H1 (cell line): ENCODE results near the gene ADAMTS8. TPM values are rescaled to one million over a fixed set of nuclear protein-coding genes. Genes with fewer than 3 reads are reported as not detected.

Source experiments
- CTCF ChIA-PET: fragments of 300-600 bp; sonication (Branson Sonifier 250); formaldehyde crosslinking; loops from one replicate; lab custom pipeline; 2021; ENCODE audit not compliant: partially characterized antibody; lab: Charles Lee
- POLR2A ChIA-PET: fragments of 300-600 bp; sonication (Branson Sonifier 250); formaldehyde crosslinking; loops from one replicate; lab custom pipeline; 2021; ENCODE audit warnings: inconsistent platforms; ENCODE audit not compliant: partially characterized antibody; lab: Charles Lee
- DNase-seq, 2 experiments: peaks; one replicate each; pipeline versions ENCODE4 v3.0.0 to v3.0.0-alpha.2; 2010 to 2022; ENCODE audit warnings: low spot score in 2 of 2, low read depth in 1 of 2, mixed read lengths in 1 of 2
- FAIRE-seq: peaks from 2 replicates; lab custom pipeline; 2011; peaks lifted over from hg19 to GRCh38; lab: Jason Lieb, UNC
- H2AFZ ChIP-seq: 2 replicates; pipeline ENCODE4 v1.8.1; 2012; ENCODE audit warnings: low read length, inconsistent platforms
- H2AK5ac ChIP-seq: 2 replicates; pipeline ENCODE4 v1.6.1; 2013; ENCODE audit warnings: low read depth, low read length
- H2BK120ac ChIP-seq: replicated peaks from 2 replicates; pipeline ENCODE3; 2013; ENCODE audit warnings: low read depth, low read length, inconsistent platforms
- H2BK12ac ChIP-seq: 2 replicates; pipeline ENCODE4 v1.6.1; 2013; ENCODE audit warnings: low read depth, low read length
- H2BK15ac ChIP-seq: 2 replicates; pipeline ENCODE4 v1.6.1; 2013; ENCODE audit warnings: low read length
- H2BK20ac ChIP-seq: 2 replicates; pipeline ENCODE4 v1.6.1; 2013; ENCODE audit warnings: low read length
- H2BK5ac ChIP-seq: 2 replicates; pipeline ENCODE4 v1.6.1; 2013; ENCODE audit warnings: low read depth, low read length
- H3K14ac ChIP-seq: 2 replicates; pipeline ENCODE4 v1.6.1; 2013; ENCODE audit warnings: inconsistent platforms; ENCODE audit not compliant: insufficient read length
- H3K18ac ChIP-seq: 2 replicates; pipeline ENCODE4 v1.6.1; 2013; ENCODE audit warnings: low read length; ENCODE audit errors: extremely low read depth
- H3K23ac ChIP-seq: 2 replicates; pipeline ENCODE4 v1.6.1; 2013; ENCODE audit warnings: inconsistent platforms; ENCODE audit not compliant: insufficient read length
- H3K23me2 ChIP-seq: 2 replicates; pipeline ENCODE4 v1.6.1; 2013; ENCODE audit warnings: low read depth, low read length
- H3K27ac ChIP-seq: 2 replicates; pipeline ENCODE4 v1.6.1; 2011; ENCODE audit warnings: low read depth, low read length, inconsistent platforms
- H3K27me3 ChIP-seq, 4 experiments: replicated peaks in 1 of 4; 1 replicate in 1 of 4; 2 replicates in 3 of 4; pipeline versions ENCODE4 v1.6.1 to v1.8.1; 2011 to 2013; ENCODE audit warnings: low read length in 3 of 4, mild to moderate bottlenecking in 3 of 4, inconsistent platforms in 2 of 4, mixed read lengths in 2 of 4, moderate library complexity in 1 of 4; ENCODE audit not compliant: control insufficient read depth in 3 of 4, insufficient read depth in 3 of 4; ENCODE audit errors: extremely low read depth in 1 of 4
- H3K36me3 ChIP-seq, 4 experiments: 2 replicates each; pipeline versions ENCODE4 v1.6.1 to v1.8.1; 2011 to 2013; ENCODE audit warnings: mild to moderate bottlenecking in 4 of 4, low read length in 3 of 4, moderate library complexity in 2 of 4, control low read depth in 1 of 4, inconsistent platforms in 1 of 4; ENCODE audit not compliant: insufficient read depth in 4 of 4, control insufficient read depth in 2 of 4
- H3K4ac ChIP-seq: replicated peaks from 2 replicates; pipeline ENCODE3; 2013; ENCODE audit warnings: low read length, low read depth, mixed read lengths, inconsistent platforms; ENCODE audit not compliant: insufficient read length
- H3K4me1 ChIP-seq, 4 experiments: replicated peaks in 1 of 4; 1 replicate in 1 of 4; 2 replicates in 3 of 4; pipeline versions ENCODE4 v1.6.1 to v1.8.1; 2011 to 2013; ENCODE audit warnings: low read length in 3 of 4, inconsistent platforms in 2 of 4, mixed read lengths in 1 of 4; ENCODE audit not compliant: insufficient read depth in 4 of 4, control insufficient read depth in 3 of 4
- H3K4me2 ChIP-seq, 2 experiments: 2 replicates each; pipeline versions ENCODE4 v1.6.1 to v1.8.1; 2011 to 2013; ENCODE audit warnings: low read depth in 2 of 2, low read length in 2 of 2, control low read depth in 1 of 2, inconsistent platforms in 1 of 2, mild to moderate bottlenecking in 1 of 2; ENCODE audit not compliant: insufficient read depth in 1 of 2
- H3K4me3 ChIP-seq, 4 experiments: fragments of 200-600, 300-600 bp in 1 of 4; sonication (generic), shearing (Covaris generic), sonication (Bioruptor Twin) in 1 of 4; 2 replicates each; pipeline versions ENCODE4 v1.5.1 to v1.8.1; 2011 to 2016; ENCODE audit warnings: low read length in 4 of 4, low read depth in 3 of 4, control low read depth in 2 of 4, inconsistent platforms in 2 of 4, mild to moderate bottlenecking in 2 of 4, mixed read lengths in 1 of 4, moderate library complexity in 1 of 4; ENCODE audit not compliant: insufficient read depth in 2 of 4; ENCODE audit errors: extremely low read depth in 1 of 4
- H3K56ac ChIP-seq: replicated peaks from 2 replicates; pipeline ENCODE3; 2013; ENCODE audit warnings: low read depth, mild to moderate bottlenecking, mixed read lengths, low read length, inconsistent platforms; ENCODE audit not compliant: insufficient read length
- H3K79me1 ChIP-seq: 2 replicates; pipeline ENCODE4 v1.6.1; 2013; ENCODE audit warnings: low read depth, low read length, control low read depth
- H3K79me2 ChIP-seq, 2 experiments: 2 replicates each; pipeline versions ENCODE4 v1.6.1 to v1.8.1; 2012 to 2013; ENCODE audit warnings: low read length in 2 of 2, mild to moderate bottlenecking in 2 of 2, inconsistent platforms in 1 of 2; ENCODE audit not compliant: insufficient read depth in 2 of 2, control insufficient read depth in 1 of 2
- H3K9ac ChIP-seq, 4 experiments: replicated peaks in 1 of 4; 1 replicate in 1 of 4; 2 replicates in 3 of 4; pipeline versions ENCODE4 v1.6.1 to v1.8.1; 2011 to 2013; ENCODE audit warnings: low read depth in 3 of 4, low read length in 3 of 4, control low read depth in 2 of 4, mild to moderate bottlenecking in 2 of 4, moderate library complexity in 2 of 4, inconsistent platforms in 1 of 4; ENCODE audit errors: extremely low read depth in 1 of 4
- H3K9me3 ChIP-seq, 2 experiments: 2 replicates each; pipeline versions ENCODE4 v1.6.1 to v1.8.1; 2012 to 2013; ENCODE audit warnings: mild to moderate bottlenecking in 2 of 2, moderate library complexity in 2 of 2, control low read depth in 1 of 2, inconsistent platforms in 1 of 2, low read depth in 1 of 2, low read length in 1 of 2, mixed read lengths in 1 of 2; ENCODE audit not compliant: insufficient read depth in 2 of 2
- H4K20me1 ChIP-seq, 2 experiments: replicated peaks in 1 of 2; 2 replicates each; pipeline versions ENCODE3 to v1.8.1; 2011 to 2013; ENCODE audit warnings: inconsistent platforms in 2 of 2, low read length in 2 of 2, mild to moderate bottlenecking in 1 of 2; ENCODE audit not compliant: insufficient read depth in 2 of 2, control insufficient read depth in 1 of 2
- H4K5ac ChIP-seq: 2 replicates; pipeline ENCODE4 v1.6.1; 2013; ENCODE audit warnings: low read length, low read depth, mixed read lengths, inconsistent platforms; ENCODE audit not compliant: insufficient read length
- H4K8ac ChIP-seq: 2 replicates; pipeline ENCODE4 v1.8.0; 2013; ENCODE audit warnings: mild to moderate bottlenecking, moderate library complexity, low read length, inconsistent platforms; ENCODE audit not compliant: insufficient read depth; ENCODE audit errors: extremely low read depth
- H4K91ac ChIP-seq: replicated peaks from 2 replicates; pipeline ENCODE3; 2013; ENCODE audit warnings: low read length, mixed read lengths, inconsistent platforms; ENCODE audit not compliant: insufficient read length
- MAFK ChIP-seq: IDR thresholded peaks from 2 replicates; pipeline ENCODE4 v1.6.1; 2012; ENCODE audit warnings: low read depth, mild to moderate bottlenecking, improper control_type of control experiment, low read length
- WGBS, 2 experiments: shearing (Covaris generic) in 1 of 2; methylation state at CpG; one replicate each; pipeline versions ENCODE4 v1.1.6 to v1.1.7; 2013 to 2015; ENCODE audit warnings: low lambda C conversion rate in 2 of 2, mixed read lengths in 2 of 2, inconsistent platforms in 1 of 2, low coverage in 1 of 2, missing lambda C conversion rate in 1 of 2; ENCODE audit not compliant: insufficient replicate concordance in 2 of 2, insufficient coverage in 1 of 2, insufficient read length in 1 of 2; ENCODE audit errors: extremely low coverage in 1 of 2, missing lambda C conversion rate in 1 of 2; 5-methylcytosine and 5-hydroxymethylcytosine counted together
- polyA plus RNA-seq, 7 experiments: library from polyadenylated mRNA; depleted of rRNA in 3 of 7; stranded (reverse) in 5 of 7; unstranded in 2 of 7; fragments of >200 nt in 5 of 7; fragments of 200-250 nt in 2 of 7; gene quantifications; 1 replicate in 5 of 7; 2 replicates in 1 of 7; 4 replicates in 1 of 7; pipeline versions ENCODE4 v1.2.1 to v1.2.3, GENCODE V29; 2011 to 2013; ENCODE audit warnings: missing spikeins in 2 of 7, mixed read lengths in 2 of 7
- total RNA-seq: library from RNA; stranded (reverse); fragmentation: NEBNext Ultra II Directional; extraction: Animal tissue kit (Norgen Biotek cat#: 25700); gene quantifications from 2 replicates; pipeline ENCODE4 v1.2.1, GENCODE V29; 2021

ADAMTS8 gene
- total and polyA plus RNA-seq, 2 of the 8 experiments (the other 6 are each of a cell fraction or from before 2014, with no cell fraction given): 9.3 to 16.6 TPM

GRCh38 chr11:130405428-130405827 lies 23.0 kb downstream of the ADAMTS8 start:
- Histone ChIP-seq H3K36me3 (0 out of 8 replicates have a peak, but pooled peaks cover 0 to 3% (median under 1%) of the 10 kb centered on the region in 4 experiments), H3K56ac (no peak overlapping the region), H2BK120ac (peak overlapping the region; percentile 86), H3K4me1 (peaks cover 9 to 24% (median 13%) of the 10 kb centered on the region in 4 experiments), H3K79me1 (no peaks in the 10 kb centered on the region), H2BK5ac (peak overlapping the region; percentile 81; the same call in 1 of the 2 replicates), H3K4me2 (no peak overlapping the region), H4K8ac (peak overlapping the region; percentile 68; the same call in 1 of the 2 replicates), H3K79me2 (no peaks in the 10 kb centered on the region), H3K4ac (peak overlapping the region; percentile 59), H4K5ac (no peak overlapping the region), H2AFZ (no peak overlapping the region), H2AK5ac (peak overlapping the region; percentile 46; the same call in 1 of the 2 replicates), H3K23me2 (no peaks in the 10 kb centered on the region), H3K27me3 (no peaks in the 10 kb centered on the region; a peak in 1 of 7 replicates), H3K9me3 (no peaks in the 10 kb centered on the region), H3K4me3 (no peak overlapping the region), H3K9ac (no peak overlapping the region), H3K18ac (peak overlapping the region; percentile 89; the same call in 1 of the 2 replicates), H3K14ac (no peak overlapping the region), H3K27ac (no peak overlapping the region), H3K23ac (no peak overlapping the region), H2BK12ac (peak overlapping the region; percentile 96; the same call in 1 of the 2 replicates), H2BK20ac (peak overlapping the region; percentile 83; the same call in 1 of the 2 replicates), H4K20me1 (no peaks in the 10 kb centered on the region), H2BK15ac (no peak overlapping the region; the same call in 1 of the 2 replicates), H4K91ac (peak overlapping the region; percentile 95)
- FAIRE-seq: no peak
- 85% methylated on average over 11 of the region's 11 CpGs; no CpG with 5 or more reads in 1 of the 2 experiments for WGBS, 2 experiments
- no peak for TF ChIP-seq MAFK
- ChIA-PET POLR2A (interaction anchor here (1.3 to 4.3 kb wide), 3 partner anchors 11 to 14 kb away, joined by 3 to 26 read pairs (median 18); no protein-coding TSS in a partner anchor), CTCF (interaction anchor here (0.9 to 2.2 kb wide), 6 partner anchors 11 to 193 kb away, joined by 3 to 5 read pairs (median 4); no protein-coding TSS in a partner anchor)
- DNase-seq: no peak
